LNCAP (cell line): Measurements from ENCODE around the gene GOLGA8Q.
A peak's percentile ranks its signal among the peaks of the same experiment; 100 is the strongest.
"Not testable (repeated sequence)": the region's sequence is repeated elsewhere in the genome, so short reads cannot be mapped to it uniquely, and the experiment has no call there.

Experiments used
- TF ChIP-seq, protein P1 (sequence below): fragments of 450-650 bp; IDR thresholded peaks from 2 replicates; pipeline ENCODE4 v1.5.1; 2017; ENCODE audit warnings: mild to moderate bottlenecking

GOLGA8Q gene, protein sequence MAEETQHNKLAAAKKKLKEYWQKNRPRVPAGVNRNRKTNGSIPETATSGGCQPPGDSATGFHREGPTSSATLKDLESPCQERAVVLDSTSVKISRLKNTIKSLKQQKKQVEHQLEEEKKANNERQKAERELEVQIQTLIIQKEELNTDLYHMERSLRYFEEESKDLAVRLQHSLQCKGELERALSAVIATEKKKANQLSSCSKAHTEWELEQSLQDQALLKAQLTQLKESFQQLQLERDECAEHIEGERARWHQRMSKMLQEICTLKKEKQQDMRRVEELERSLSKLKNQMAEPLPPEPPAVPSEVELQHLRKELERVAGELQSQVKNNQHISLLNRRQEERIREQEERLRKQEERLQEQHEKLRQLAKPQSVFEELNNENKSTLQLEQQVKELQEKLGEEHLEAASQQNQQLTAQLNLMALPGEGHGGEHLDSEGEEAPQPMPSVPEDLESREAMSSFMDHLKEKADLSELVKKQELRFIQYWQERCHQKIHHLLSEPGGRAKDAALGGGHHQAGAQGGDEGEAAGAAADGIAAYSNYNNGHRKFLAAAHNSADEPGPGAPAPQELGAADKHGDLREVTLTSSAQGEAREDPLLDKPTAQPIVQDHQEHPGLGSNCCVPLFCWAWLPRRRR

DNA sequence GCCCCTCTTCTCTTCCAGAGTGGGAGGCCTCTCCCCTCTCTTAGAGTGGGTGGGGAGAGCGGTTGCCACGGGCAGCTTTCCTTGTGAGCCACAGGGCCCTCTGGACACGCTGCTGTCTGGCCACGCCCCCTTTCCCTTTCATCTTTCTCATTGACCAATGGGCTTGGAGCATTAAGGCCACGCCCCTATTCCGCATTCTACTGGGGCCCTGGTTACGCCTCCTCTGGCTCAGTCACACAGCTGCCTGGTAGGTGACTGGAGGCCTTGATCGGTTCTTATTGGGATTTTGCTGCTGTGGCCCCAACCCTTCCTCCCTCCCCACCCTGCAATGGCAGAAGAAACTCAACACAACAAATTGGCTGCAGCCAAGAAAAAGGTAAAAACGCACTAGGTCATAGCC, at the start of gene GOLGA8Q:
Gene GOLGA8Q (plus strand): TSS at position 301 of the 400 bp plus-strand sequence. CDS start 28 bp downstream, at position 329.
- TF ChIP-seq, protein P1, sequence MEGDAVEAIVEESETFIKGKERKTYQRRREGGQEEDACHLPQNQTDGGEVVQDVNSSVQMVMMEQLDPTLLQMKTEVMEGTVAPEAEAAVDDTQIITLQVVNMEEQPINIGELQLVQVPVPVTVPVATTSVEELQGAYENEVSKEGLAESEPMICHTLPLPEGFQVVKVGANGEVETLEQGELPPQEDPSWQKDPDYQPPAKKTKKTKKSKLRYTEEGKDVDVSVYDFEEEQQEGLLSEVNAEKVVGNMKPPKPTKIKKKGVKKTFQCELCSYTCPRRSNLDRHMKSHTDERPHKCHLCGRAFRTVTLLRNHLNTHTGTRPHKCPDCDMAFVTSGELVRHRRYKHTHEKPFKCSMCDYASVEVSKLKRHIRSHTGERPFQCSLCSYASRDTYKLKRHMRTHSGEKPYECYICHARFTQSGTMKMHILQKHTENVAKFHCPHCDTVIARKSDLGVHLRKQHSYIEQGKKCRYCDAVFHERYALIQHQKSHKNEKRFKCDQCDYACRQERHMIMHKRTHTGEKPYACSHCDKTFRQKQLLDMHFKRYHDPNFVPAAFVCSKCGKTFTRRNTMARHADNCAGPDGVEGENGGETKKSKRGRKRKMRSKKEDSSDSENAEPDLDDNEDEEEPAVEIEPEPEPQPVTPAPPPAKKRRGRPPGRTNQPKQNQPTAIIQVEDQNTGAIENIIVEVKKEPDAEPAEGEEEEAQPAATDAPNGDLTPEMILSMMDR = not testable (repeated sequence)

DNA sequence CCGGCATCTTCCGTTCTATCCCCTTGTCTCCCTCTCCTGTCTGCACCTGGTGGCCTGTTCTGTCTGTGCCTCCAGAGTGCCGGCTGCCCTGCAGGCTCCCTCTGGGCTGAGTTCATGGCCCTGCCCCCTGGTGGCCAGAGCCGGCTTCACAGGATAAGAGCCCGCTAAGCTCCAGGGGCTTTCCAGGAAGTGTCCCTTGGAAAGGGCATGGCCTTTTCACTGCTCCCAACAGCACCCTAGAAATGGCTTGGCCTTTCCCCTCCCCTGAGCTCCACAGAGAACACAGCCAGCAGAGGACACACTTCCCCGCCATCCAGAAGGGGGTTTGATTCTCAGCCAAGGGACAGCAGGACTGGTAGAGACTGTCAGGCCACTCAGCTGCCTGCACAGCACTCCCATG, 15.1 kb downstream of the GOLGA8Q start:
- TF ChIP-seq, protein P1 = peak; percentile 10; the same call in 1 of the 2 replicates

DNA sequence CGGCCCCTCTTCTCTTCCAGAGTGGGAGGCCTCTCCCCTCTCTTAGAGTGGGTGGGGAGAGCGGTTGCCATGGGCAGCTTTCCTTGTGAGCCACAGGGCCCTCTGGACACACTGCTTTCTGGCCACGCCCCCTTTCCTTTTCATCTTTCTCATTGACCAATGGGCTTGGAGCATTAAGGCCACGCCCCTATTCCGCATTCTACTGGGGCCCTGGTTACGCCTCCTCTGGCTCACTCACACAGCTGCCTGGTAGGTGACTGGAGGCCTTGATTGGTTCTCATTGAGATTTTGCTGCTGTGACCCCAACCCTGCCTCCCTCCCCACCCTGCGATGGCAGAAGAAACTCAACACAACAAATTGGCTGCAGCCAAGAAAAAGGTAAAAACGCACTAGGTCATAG, 51.9 kb downstream of the GOLGA8Q start, which contains the start of gene GOLGA8H:
Gene GOLGA8H (plus strand): TSS at position 233 of the 400 bp plus-strand sequence. CDS start 98 bp downstream, at position 331.
- TF ChIP-seq, protein P1 = not testable (repeated sequence)
